Activated CD8-positive, alpha-beta memory T cell treated with anti-CD3 and anti-CD28 coated beads, Interleukin-2, amount 50 U/mL, for 1 hour (primary cell): ENCODE results near the gene ETV5.

Source experiments
- DNase-seq: peaks from one replicate; pipeline ENCODE4 v3.0.0-alpha.2; 2020; ENCODE audit errors: extremely low read depth

The ETV5 gene

GRCh38 chr3:186108941-186109865, at the start of gene ETV5:
TSS of gene ETV5 (minus strand) at chr3:186109089. CDS start at chr3:186105868, 3,221 bp downstream.
- DNase-seq, result peak; percentile 80

DNA sequence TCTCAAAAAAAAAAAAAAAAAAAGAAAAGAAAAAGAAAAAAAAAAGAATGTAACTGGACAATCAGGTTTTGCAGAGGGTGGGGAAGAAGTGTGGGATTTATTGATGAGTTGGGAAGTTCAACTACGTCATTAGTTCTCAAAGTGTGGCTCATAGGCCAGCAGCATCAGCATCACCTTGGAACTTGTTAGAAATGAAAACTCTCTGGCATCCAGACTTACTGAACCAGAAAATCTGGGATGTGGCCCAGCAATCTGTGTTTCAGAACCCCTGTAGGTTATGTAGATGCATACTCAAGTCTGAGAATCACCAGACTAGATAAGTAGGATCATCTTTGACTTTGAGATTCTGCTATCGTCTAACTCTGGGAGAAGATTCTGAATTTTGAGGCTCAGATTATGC, 45.8 kb upstream of the ETV5 start:
- no peak for DNase-seq

DNA sequence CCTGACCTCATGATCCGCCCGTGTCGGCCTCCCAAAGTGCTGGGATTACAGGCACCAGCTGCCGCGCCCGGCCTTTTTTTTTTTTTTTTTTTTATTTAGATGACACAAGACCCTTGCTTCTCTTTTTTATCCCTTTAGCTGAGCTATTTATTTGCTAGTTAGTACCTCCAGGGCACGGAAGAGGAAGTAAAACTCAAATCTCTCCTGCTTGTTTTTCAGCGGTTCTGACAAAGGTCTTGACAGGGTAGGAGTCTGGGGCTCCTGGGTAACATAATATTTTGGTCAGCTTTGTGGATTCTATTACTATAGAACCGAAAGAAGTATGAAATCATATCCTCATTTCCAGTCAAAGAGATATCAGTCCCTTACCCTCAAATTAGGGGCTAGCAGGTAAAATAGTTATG, 44.0 kb upstream of the ETV5 start:
- no peak for DNase-seq

- no peak for DNase-seq
Measured at GRCh38 chr3:186152361-186152798, 43.5 kb upstream of the ETV5 start.

DNA sequence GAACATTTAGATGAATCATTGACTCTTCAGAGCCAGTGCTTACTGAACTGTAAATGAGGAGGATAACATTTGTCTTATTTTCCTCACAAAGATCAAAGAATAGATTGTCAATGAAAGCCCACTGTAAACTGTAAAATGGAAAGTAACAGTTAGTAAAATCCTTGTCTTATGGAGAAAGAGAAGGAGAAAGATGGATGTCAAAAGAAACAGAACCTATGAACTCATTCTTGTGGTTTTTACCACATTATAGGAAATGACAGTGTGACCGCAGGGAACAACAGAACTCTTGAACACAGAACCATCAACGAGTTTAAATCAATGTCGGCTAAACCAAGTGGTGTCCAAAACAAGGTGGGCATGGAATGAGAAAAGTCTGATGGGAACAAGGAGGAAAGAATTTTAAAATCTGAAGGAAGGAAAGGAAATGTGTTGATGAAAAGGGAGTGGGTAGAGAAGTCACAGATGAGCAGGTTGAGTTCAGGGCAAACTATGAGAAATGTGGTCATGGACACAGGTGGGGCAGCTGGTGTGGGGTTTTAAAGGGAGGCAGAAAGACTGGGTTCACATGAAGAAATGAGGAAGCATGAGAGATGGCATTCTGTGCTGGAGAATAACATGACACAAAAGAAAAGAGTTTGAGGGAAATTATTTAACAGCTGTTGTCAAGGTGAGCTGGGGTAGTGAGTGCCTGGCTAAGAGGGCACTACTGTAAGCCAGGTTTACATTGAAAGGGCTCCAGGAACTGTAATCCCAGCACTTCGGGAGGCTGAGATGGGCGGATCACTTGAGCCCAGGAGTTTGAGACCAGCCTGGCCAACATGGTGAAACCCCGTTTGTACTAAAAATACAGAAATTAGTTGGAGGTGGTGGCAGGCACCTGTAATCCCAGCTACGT, 42.4 kb upstream of the ETV5 start:
- no peak for DNase-seq

DNA sequence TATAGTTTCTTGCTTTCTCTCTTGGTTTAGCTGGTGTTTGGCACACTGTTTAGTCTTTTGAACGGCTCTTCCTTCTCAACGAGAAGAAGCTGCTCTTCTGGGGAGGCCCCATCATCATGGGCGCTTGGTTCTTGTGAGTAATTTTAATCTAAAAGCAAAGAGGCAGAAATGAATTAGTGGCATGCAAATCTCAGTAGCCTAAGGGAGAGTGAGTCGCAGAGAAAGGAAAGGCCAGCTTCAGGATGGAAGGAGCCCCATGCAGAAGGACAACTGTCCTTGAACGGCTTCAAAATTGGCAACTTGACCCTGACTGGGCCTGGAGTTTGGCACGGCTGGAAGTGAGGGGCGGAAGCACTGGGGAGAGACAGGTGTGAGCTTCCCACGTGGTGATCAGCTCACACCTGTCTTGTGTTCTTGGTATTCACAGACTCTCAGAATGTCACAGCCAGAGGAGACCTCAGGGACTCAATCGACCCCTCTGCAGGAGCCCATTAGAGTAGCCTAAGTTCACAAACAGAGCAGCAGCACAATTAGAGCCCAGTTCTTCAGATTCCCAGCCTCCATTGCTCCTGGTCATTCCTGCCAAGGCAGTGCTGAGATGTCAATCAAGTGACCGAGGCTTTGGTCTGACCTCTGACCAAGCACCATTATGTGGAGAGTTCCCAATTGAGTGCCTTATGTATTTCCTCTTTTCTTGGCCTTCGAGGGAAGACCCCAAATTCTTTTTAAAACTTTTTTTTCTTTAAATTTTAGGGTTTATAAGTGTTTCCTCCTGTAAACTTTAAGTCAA, 41.3 kb upstream of the ETV5 start:
- DNase-seq, result no peak

DNA sequence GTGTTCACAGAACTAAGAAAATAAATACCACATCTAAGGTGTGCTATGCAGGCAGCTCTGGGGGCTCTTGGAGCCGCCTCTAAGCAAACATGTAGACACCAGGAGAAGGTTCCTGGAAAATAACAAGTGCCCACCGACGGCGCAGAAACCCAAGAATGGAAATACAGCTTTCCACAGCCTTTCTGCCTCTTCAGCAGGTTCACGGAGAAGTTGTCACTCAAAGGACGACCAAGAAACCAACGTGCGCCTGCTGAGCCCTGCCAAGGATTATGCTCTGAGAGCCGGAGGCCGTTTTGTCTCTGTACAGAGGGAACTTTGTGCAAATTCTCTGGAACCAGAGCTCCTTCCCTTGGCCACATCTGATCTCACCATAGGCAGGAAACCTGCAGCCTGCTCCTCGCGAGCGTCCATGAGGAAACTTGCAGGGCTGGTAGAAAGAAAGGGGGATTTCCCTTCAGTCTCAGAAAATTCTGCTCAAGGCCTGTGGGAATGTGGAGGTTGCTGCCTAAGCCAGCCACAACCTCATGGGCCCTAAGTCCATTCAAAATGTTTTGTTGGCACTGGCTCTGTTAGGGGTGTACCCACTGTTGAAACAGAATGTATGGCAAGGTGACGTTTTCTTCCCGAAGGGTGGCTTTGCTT, 40.6 kb upstream of the ETV5 start:
- no peak for DNase-seq

- no peak for DNase-seq
Measured at GRCh38 chr3:186144257-186144656, 35.4 kb upstream of the ETV5 start.

DNA sequence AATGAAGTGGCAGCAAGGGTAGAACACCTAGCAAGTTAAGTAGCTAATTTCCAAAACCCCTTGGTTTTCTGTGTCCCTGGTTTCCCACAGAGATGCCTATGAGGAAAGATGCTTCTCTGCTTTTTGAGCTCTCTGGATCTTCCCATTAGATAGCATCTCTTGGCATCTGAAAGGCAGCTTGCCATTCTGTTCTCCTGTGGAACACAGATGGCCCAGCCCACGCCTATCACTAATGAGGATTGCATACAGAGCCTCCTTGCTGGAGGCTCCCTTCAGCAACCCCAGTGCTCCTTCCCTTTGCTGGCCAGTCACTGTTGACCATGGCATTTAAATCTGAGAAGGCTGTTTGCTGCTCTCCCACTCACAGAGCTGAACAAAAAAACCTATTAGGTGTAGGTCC, 34.4 kb upstream of the ETV5 start:
- no peak for DNase-seq

DNA sequence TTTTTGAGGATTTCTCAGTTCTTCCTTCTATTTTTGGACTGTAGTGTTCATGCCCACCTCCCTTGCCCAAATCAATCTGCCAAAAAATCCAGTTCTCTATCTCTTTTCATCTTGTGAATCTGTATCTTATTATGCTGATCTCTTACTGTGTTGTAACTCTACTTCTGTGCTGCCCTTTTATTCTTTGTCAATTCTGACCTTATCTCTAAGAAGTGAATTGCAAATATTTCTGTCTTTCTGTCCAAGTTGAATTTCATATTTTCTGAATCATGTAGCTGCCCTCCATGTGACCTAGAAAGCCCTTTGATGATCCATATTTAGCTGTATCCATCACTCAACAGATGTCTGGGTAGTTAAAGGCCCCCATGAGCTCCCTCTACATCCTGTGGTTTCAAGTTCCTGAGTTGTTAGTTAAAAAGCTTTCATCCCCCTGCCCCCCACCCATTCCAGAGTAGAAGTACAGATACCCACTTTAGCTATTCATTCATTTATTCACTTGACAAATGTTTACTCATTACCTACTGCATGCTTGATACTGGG, 33.6 kb upstream of the ETV5 start:
- DNase-seq, result no peak

DNA sequence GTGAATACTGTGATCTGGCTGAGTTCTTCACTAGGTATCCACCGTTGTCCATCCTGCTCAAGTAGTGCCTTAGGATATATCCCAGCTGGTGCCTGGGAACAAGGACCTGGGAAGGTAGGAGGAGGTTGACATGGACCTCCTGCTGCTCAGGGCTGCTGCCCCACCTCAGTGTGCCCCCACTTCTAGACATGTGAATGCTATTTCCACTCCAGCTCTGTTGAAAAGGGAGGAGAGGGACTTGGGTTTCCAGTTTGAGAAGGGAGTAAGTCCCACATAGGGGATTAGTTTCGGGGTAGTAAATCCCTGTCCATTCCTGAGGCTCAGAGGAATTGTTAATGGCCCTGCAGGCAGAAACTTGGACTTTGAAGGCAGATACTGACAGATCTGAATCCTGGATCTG, 32.9 kb upstream of the ETV5 start:
- no peak for DNase-seq

DNA sequence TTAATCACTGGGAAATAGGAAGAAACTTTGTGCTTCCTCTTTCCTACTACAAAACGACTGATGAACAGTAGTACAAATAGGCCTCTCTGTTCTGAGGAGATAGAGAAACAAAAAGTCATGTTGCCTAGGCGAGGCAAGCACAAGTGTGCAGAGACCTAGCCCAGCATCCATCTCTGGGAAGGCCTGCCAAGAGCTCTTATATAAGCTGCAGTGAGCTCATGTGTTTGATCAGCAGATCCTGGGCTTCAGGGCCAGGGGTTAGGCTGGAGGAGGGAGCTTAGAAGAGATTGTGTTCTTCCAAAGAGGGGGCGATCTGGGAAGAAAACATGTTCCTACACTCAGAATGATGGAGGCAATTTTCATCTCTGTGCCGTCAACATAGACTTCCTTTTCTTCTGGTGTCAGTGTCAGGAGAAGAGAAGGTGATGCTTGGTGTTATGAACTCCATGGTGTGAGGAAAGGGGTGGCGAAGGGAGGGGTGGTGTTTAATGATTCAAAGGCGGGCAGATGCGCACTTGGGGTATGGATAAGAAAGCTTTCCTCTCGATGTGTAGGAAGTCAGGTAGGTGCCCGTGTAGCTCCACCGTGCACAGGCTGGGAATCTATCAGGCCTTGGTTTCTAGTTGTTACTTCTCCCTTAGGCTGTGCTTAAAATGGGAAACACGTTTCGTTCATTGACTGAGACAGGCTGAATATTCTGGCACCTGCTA, 29.5 kb upstream of the ETV5 start:
- DNase-seq, result no peak

DNA sequence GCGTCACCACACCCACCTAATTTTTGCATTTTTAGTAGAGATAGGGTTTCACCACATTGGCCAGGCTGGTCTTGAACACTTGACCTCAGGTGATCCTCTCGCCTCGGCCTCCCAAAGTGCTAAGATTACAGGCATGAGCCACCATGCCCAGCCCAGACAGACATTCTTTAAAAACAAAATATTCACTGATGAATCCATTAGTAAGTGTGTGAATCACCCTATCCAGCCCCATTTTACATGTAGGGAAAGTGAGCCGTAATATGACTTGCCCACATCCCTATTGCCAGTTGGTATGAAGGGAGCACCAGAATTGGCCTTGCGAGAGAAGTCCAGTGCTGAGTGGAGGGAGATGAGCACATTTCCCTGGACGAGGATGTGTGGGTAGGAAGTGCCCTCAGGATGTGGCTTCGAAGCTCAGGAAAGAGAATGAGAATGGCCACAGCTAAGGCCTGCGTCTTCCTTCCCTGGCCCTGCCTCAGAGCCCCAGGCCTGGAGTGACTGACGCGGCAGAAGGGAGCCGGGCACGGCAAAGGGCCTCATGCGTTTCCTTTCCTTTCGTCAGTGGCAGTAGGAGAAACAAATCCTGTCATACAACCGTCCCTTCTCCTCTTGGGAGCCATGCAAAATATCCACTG, 28.3 kb upstream of the ETV5 start:
- no peak for DNase-seq

DNA sequence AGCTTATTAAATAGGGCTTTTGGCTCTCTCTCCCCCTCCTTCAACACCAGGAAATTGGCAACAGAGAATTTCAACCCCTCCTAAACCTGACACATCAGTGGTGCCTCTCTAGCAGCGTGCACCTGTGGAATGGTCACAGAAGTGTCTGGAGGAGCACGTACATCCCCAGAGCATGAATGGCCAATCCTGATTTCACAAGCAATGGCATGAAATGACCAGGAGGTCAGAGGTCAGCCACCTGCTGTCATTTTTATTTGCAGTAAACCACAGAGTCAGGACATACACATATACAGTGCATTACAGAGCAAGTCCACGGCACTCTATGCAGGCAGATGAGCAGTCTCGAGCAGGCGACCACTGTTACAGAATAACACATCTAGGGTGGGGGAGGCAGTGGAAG, 25.1 kb upstream of the ETV5 start:
- no peak for DNase-seq

- no peak for DNase-seq
Measured at GRCh38 chr3:186132487-186132886, 23.6 kb upstream of the ETV5 start.

DNA sequence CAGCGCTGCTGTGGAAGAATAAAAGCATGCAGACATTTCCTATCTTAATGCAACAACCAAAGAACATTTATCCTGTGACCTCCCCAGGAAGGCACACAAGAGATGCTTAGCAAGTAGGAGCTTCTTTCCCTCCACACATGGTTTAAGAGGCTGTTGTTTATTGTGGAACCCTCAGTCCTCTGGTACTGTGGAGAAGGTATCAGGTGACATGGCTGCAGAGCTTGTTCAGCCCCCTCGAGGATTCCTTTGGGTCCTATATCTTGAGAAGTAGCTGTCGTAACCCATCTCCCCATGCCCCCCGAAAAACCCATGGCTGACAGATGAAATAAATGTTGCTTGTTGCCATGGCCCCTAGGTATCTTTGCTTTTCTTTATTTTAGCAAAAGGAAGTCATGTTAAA, 20.3 kb upstream of the ETV5 start:
- no peak for DNase-seq

DNA sequence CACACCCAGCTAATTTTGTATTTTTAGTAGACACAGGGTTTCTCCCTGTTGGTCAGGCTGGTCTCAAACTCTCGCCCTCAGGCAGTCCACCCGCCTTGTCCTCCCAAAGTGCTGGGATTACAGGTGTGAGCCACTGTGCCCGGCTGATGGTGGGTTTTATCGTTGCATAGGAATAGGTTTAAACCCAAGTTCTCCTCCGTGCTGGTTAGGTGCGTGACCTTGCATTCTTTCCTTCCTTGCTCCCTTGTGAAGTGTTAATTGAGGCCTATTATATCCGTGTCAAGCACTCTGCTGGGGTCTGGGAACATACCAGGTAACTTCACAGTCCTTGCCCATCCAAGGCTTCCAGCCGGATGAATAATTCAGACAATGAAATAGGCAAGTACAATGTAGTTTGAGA, 19.3 kb upstream of the ETV5 start:
- no peak for DNase-seq

DNA sequence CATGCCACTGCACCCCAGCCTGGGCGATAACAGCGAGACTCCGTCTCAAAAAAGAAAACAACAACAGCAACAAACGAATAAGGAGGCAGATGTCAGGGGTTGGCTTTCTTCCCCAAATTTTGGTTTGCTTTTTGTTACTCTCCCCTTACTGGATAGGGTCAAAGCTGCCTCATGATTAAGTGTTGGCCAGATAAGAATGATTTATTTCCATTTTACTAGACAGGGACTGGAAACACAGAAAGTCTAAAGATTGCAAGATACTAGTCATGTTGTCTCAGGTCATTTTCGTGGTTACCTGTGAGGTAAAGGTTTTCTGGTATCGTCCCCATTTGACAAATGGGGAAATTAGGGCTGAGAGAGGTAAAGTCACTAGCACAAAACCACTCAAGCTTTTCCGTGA, 18.6 kb upstream of the ETV5 start:
- no peak for DNase-seq

GRCh38 chr3:186125118-186125517, 16.2 kb upstream of the ETV5 start:
- DNase-seq, result no peak

DNA sequence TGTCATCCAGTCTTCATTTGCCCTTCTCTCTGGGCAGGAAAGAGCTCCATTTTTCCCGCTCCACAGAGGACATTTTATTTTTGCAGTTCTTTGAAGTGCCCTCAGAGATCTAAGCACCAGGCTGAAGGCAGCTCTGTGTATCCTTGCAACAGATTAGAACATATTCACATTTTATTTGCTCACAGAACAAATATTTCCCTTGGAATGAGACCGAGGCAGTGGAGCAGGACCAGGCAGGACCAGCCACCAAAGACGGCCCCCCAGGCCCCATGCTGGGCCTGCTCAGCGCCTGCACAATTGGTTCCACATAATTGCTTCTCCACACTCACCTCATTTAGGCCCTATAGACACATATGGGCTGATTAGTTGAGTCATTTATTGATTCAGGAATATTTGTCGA, 15.7 kb upstream of the ETV5 start:
- no peak for DNase-seq
